Activated naive CD8-positive, alpha-beta T cell treated with anti-CD3 and anti-CD28 coated beads, Interleukin-2, amount 50 U/mL, for 16 hours (primary cell): ENCODE data around the gene CADM4.
"Not testable (repeated sequence)": the region's sequence is repeated elsewhere in the genome, so short reads cannot be mapped to it uniquely, and the experiment has no call there.

ENCODE experiments used
- DNase-seq: peaks from one replicate; pipeline ENCODE4 v3.0.0-alpha.2; 2020; ENCODE audit warnings: low read depth, low spot score

The CADM4 gene

DNA sequence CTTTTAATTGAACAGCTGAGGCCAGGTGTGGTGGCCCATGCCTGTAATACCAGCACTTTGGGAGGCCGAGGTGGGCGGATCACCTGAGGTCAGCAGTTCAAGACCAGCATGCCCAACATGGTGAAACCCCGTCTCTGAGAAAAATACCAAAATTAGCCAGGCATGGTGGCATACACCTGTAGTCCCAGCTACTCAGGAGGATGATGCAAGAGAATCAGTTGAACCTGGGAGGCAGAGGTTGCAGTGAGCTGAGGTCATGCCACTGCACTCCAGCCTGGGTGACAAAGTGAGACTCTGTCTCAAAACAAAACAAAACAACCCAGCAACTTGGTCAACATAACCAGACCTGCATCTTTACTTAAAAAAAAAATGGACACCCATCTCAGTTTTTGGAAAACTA lies 52.6 kb downstream of the CADM4 start:
- DNase-seq = not testable (repeated sequence)

GRCh38 chr19:43586346-43586745 lies 53.3 kb downstream of the CADM4 start:
- no peak for DNase-seq

- no peak for DNase-seq
Observed at GRCh38 chr19:43584484-43584883, 55.2 kb downstream of the CADM4 start.

GRCh38 chr19:43582495-43582894 lies 57.2 kb downstream of the CADM4 start:
- DNase-seq = no peak

- DNase-seq = no peak
Observed at GRCh38 chr19:43581467-43581866, 58.2 kb downstream of the CADM4 start.

GRCh38 chr19:43578787-43579186 lies 60.9 kb downstream of the CADM4 start:
- no peak for DNase-seq

- DNase-seq = no peak
Observed at GRCh38 chr19:43575955-43576878, 63.4 kb downstream of the CADM4 start.

DNA sequence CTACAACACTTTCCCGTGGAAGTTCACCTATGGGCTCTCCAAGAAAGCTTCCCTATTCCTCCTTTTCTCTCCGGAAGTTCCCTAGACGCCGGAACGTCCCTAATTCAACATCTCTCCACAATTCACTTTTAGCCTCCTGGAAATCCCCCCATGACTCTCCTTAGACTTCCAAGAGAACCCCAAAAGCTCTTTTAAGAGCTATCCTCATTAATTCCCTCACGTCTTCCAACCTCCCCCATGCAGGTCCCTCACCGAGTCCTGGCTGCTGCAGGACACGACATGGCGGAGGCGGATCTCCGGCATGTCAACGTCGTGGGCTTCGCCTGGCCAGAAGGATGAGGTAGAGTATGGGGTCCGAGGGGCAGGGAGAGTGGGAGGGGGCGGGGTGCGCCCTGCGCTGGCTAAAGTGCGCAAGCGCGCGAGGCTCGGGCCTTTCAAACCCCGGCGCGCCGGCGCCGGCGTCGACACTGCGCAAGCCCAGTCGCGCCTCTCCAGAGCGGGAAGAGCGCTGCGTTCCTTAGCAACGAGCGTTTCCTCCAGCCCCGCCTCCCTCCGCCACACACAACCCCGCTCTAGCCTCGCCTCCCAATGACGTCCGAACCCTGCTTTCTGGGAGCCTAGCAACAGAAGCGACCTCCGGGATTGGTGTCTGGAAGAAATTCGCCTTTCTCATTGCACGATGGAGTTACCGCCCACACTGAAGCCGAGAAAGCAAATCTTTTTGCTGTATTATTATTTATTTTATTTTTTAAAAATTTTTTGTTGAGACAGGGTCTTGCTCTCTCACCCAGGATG lies 64.3 kb downstream of the CADM4 start, which contains the start of the genes PINLYP and XRCC1:
PINLYP (plus strand) TSS at position 646 of the 795 bp plus-strand sequence. CDS start 1,391 bp downstream, outside the sequence.
XRCC1 (minus strand) TSS at position 372 of the 795 bp plus-strand sequence; CDS start at position 303, 69 bp downstream.
- peak; percentile 96 for DNase-seq

DNA sequence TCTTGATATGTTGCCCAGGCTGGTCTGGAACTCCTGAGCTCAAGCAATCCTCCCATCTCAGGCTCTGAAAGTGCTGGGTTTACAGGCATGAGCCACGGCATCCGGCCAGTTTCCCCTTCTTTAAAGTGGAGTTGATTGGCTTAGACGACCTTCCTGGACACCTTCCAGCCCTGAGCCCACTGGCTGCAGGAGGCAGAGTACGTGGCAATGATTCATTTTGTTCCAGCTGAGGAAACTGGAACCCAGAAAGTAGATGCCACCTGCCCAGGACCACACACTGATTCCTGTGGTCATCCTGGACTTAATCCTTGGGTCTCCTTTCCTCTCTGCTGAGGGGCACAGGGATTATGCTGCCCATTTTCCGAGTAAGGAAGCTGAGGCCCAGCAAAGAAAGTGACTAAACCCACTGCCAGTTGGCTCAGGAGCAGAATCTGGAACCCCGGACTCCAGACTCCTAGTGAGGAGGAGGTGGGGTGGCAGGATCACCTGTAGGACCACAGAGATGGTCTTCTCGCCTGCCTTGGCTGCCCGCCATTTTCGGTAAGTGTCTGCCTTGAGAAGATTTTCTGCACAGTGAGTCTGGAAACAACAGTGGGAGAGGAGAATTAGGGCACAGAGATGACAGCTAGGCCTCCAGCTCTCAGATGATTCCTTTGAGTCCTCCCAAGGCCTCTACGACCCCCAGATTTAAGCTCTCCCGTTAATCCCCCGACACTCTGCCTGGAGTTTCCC lies 65.1 kb downstream of the CADM4 start:
- DNase-seq = no peak
